ENCODE results near the gene PIGH.

Gene PIGH

GRCh38 chr14:67641902-67642749 is 42.1 kb upstream of the PIGH start:
- Histone ChIP-seq H3K36me3 (peaks cover 49% of the 10 kb centered on the region), H3K27me3 (ENCODE audit: insufficient read depth, low read depth, severe bottlenecking) (no peaks in the 10 kb centered on the region), H3K4me3 (ENCODE audit: low read depth, low read length) (no peak overlapping the region), H3K27ac (no peak overlapping the region), H3K9me3 (ENCODE audit: severe bottlenecking) (no peaks in the 10 kb centered on the region)
- DNase-seq, result no peak
- TF ChIP-seq CTCF (IDR thresholded peaks at IDR 0.05; ENCODE audit: low read depth, low read length), result no peak

GRCh38 chr14:67641480-67641879 is 41.4 kb upstream of the PIGH start:
- DNase-seq, result no peak
- Histone ChIP-seq H3K9me3 (ENCODE audit: severe bottlenecking) (no peaks in the 10 kb centered on the region), H3K27ac (no peak overlapping the region), H3K36me3 (peaks cover 43% of the 10 kb centered on the region), H3K4me3 (ENCODE audit: low read depth, low read length) (no peak overlapping the region), H3K27me3 (ENCODE audit: insufficient read depth, low read depth, severe bottlenecking) (no peaks in the 10 kb centered on the region)
- TF ChIP-seq CTCF (IDR thresholded peaks at IDR 0.05; ENCODE audit: low read depth, low read length), result no peak

GRCh38 chr14:67638642-67639041 is 38.6 kb upstream of the PIGH start:
- H3K27me3 ChIP-seq (ENCODE audit: insufficient read depth, low read depth, severe bottlenecking), result no peaks in the 10 kb centered on the region
- DNase-seq, result no peak
- H3K9me3 ChIP-seq (ENCODE audit: severe bottlenecking), result no peaks in the 10 kb centered on the region
- peaks cover 24% of the 10 kb centered on the region for H3K36me3 ChIP-seq
- no peak for TF ChIP-seq CTCF (IDR thresholded peaks at IDR 0.05; ENCODE audit: low read depth, low read length)
- H3K27ac ChIP-seq, result no peak overlapping the region
- no peak overlapping the region for H3K4me3 ChIP-seq (ENCODE audit: low read depth, low read length)

GRCh38 chr14:67636361-67636919 is 36.4 kb upstream of the PIGH start:
- TF ChIP-seq CTCF (IDR thresholded peaks at IDR 0.05; ENCODE audit: low read depth, low read length), result no peak
- Histone ChIP-seq H3K9me3 (ENCODE audit: severe bottlenecking) (no peaks in the 10 kb centered on the region), H3K27ac (no peak overlapping the region), H3K36me3 (peaks cover 24% of the 10 kb centered on the region), H3K27me3 (ENCODE audit: insufficient read depth, low read depth, severe bottlenecking) (no peaks in the 10 kb centered on the region), H3K4me3 (ENCODE audit: low read depth, low read length) (no peak overlapping the region)
- DNase-seq, result no peak

- no peaks in the 10 kb centered on the region for H3K9me3 ChIP-seq (ENCODE audit: severe bottlenecking)
- DNase-seq, result no peak
- peaks cover 24% of the 10 kb centered on the region for H3K36me3 ChIP-seq
- no peak overlapping the region for H3K4me3 ChIP-seq (ENCODE audit: low read depth, low read length)
- no peak overlapping the region for H3K27ac ChIP-seq
- H3K27me3 ChIP-seq (ENCODE audit: insufficient read depth, low read depth, severe bottlenecking), result no peaks in the 10 kb centered on the region
- no peak for TF ChIP-seq CTCF (IDR thresholded peaks at IDR 0.05; ENCODE audit: low read depth, low read length)
Measured at GRCh38 chr14:67633451-67634147, 33.5 kb upstream of the PIGH start.

Data from WERI-Rb-1 (cell line).